ENCODE measurements around the gene DISP2.
A peak's percentile ranks its signal among the peaks of the same experiment; 100 is the strongest.

- no peak for TF ChIP-seq CEBPB (IDR thresholded peaks at IDR 0.05; ENCODE audit: low read depth, low read length)
- no peak for TF ChIP-seq POLR2A (IDR thresholded peaks at IDR 0.05; ENCODE audit: control extremely low read depth in 1 of 2, low read depth in 2 of 2, low read length in 2 of 2)
- no peak for TF ChIP-seq CTCF (IDR thresholded peaks at IDR 0.05; ENCODE audit: control extremely low read depth in 1 of 3, insufficient read depth in 1 of 3, low read depth in 1 of 3, low read length in 3 of 3)
- no peak for TF ChIP-seq RFX5 (IDR thresholded peaks at IDR 0.05; ENCODE audit: borderline replicate concordance, low read depth, low read length)
- peak; percentile 41 for TF ChIP-seq EZH2 (IDR thresholded peaks at IDR 0.05; ENCODE audit: low read depth, low read length, severe bottlenecking)
- no peak for TF ChIP-seq SP4 (IDR thresholded peaks at IDR 0.05; ENCODE audit: low read length)
Measured at GRCh38 chr15:40322531-40323238, 35.3 kb upstream of the DISP2 start.

Measured in H1 (cell line).